ENCODE measurements around the gene NPR1. TPM values are rescaled to one million over a fixed set of nuclear protein-coding genes. Genes with fewer than 3 reads are reported as not detected.
A peak's percentile ranks its signal among the peaks of the same experiment; 100 is the strongest.

NPR1 gene
- total RNA-seq, result 187 TPM

- H3K27me3 ChIP-seq, result no peaks in the 10 kb centered on the region
- TF ChIP-seq, protein P1, sequence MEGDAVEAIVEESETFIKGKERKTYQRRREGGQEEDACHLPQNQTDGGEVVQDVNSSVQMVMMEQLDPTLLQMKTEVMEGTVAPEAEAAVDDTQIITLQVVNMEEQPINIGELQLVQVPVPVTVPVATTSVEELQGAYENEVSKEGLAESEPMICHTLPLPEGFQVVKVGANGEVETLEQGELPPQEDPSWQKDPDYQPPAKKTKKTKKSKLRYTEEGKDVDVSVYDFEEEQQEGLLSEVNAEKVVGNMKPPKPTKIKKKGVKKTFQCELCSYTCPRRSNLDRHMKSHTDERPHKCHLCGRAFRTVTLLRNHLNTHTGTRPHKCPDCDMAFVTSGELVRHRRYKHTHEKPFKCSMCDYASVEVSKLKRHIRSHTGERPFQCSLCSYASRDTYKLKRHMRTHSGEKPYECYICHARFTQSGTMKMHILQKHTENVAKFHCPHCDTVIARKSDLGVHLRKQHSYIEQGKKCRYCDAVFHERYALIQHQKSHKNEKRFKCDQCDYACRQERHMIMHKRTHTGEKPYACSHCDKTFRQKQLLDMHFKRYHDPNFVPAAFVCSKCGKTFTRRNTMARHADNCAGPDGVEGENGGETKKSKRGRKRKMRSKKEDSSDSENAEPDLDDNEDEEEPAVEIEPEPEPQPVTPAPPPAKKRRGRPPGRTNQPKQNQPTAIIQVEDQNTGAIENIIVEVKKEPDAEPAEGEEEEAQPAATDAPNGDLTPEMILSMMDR (IDR thresholded peaks at IDR 0.05), result no peak
- H3K27ac ChIP-seq, result peak within 1 kb of the TSS; percentile 88 to 96
- no peaks in the 10 kb centered on the region for H3K9me3 ChIP-seq
- peaks cover 20 to 24% of the 10 kb centered on the region in 2 donors for H3K36me3 ChIP-seq
- peak within 1 kb of the TSS; percentile 81 to 92 for H3K4me3 ChIP-seq
- H3K4me1 ChIP-seq, result peaks cover 5 to 12% of the 10 kb centered on the region in 2 donors
- DNase-seq (ENCODE audit: low spot score in 2 of 2), result peak in 1 of 2 donors; percentile 89
- intact Hi-C loops (cut with DNase I), result loop anchor here (1.0 to 5.0 kb wide), 2 partner anchors 71 to 309 kb away; partner anchors contain the start of gene RAB13
Measured at GRCh38 chr1:153678519-153679336, at the start of gene NPR1. Gene NPR1 (plus strand): TSS chr1:153678688. CDS start chr1:153679109, 421 bp downstream.

DNA sequence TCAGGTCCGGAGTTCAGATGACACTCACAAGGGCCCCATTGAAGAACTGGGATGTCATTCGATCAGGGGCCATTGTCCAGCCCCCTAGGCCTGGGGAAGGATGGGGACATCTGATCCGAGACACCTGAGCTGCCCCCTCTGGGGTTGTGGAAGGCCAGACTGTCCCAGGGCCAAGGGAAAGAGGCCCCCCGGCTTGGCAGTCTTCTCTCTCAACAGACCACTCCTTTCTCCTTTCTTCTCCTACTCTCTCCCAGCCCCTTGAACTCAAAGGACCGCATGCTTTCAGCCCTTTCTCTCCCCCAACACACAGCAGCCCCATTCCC, 49.2 kb upstream of the NPR1 start:
- H3K4me1 ChIP-seq, result peaks cover 3 to 34% of the 10 kb centered on the region in 2 donors
- DNase-seq (ENCODE audit: low spot score in 2 of 2), result no peak

DNA sequence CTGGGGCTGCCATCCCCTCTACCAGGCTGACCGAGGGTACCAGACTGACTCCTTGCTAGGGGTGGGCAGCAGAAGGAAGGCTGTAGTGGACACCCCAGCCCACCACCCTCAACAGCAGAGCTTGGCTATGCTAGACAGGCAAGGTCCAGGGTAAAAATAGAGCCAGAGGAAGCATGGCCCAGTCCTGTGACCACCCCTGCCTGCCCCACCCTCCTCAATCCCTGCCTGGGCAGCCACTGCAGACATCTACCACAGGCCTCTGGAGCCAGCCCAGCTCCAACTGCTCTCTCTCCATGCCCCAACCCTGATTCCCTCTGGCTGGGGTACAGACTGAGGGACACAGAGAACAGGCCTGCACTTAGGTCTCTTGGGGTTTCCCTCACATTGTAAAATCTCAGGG, 48.5 kb upstream of the NPR1 start:
- H3K27ac ChIP-seq, result peak overlapping the region; percentile 87 to 94
- H3K4me3 ChIP-seq, result no peak overlapping the region
- intact Hi-C loops (cut with DNase I), result loop anchor here (5.0 kb wide), 1 partner anchor 123 kb away; no protein-coding TSS in a partner anchor
- TF ChIP-seq, protein P1 (IDR thresholded peaks at IDR 0.05), result no peak
- no peak for DNase-seq (ENCODE audit: low spot score in 2 of 2)
- H3K36me3 ChIP-seq, result peaks cover 0 to 2% of the 10 kb centered on the region in 2 donors
- no peaks in the 10 kb centered on the region for H3K27me3 ChIP-seq
- no peaks in the 10 kb centered on the region for H3K9me3 ChIP-seq
- peaks cover 4 to 31% of the 10 kb centered on the region in 2 donors for H3K4me1 ChIP-seq

More for the DNA sequence above, 49.2 kb upstream of the NPR1 start:
- H3K9me3 ChIP-seq, result no peaks in the 10 kb centered on the region
- H3K36me3 ChIP-seq, result peaks cover 0 to 4% of the 10 kb centered on the region in 2 donors
- H3K4me3 ChIP-seq, result no peak overlapping the region
- TF ChIP-seq, protein P1 (IDR thresholded peaks at IDR 0.05), result no peak
- peak overlapping the region; percentile 87 to 94 for H3K27ac ChIP-seq
- intact Hi-C loops (cut with DNase I), result loop anchor here (5.0 kb wide), 1 partner anchor 122 kb away; no protein-coding TSS in a partner anchor
- H3K27me3 ChIP-seq, result no peaks in the 10 kb centered on the region

DNA sequence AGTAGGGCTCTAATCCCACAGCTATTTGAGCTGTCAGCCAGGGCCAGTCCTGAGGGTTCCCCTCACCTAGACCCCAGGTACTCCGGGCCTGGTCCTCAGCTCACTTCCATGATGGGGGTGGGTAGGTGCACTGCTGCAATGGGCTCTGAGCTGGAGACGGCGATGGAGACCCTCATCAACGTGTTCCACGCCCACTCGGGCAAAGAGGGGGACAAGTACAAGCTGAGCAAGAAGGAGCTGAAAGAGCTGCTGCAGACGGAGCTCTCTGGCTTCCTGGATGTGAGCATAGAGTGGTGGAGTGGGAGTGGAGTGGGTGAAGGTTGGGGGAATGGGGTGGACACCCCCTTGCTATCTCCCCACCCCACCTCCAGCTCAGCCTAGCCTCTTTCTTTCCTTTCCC, 48.1 kb upstream of the NPR1 start:
- no peak overlapping the region for H3K4me3 ChIP-seq
- peak overlapping the region; percentile 87 to 94 for H3K27ac ChIP-seq
- no peaks in the 10 kb centered on the region for H3K36me3 ChIP-seq
- H3K4me1 ChIP-seq, result peaks cover 8 to 32% of the 10 kb centered on the region in 2 donors
- no peak for DNase-seq (ENCODE audit: low spot score in 2 of 2)
- intact Hi-C loops (cut with DNase I), result no loop called here
- H3K9me3 ChIP-seq, result no peaks in the 10 kb centered on the region
- TF ChIP-seq, protein P1 (IDR thresholded peaks at IDR 0.05), result no peak
- H3K27me3 ChIP-seq, result no peaks in the 10 kb centered on the region

DNA sequence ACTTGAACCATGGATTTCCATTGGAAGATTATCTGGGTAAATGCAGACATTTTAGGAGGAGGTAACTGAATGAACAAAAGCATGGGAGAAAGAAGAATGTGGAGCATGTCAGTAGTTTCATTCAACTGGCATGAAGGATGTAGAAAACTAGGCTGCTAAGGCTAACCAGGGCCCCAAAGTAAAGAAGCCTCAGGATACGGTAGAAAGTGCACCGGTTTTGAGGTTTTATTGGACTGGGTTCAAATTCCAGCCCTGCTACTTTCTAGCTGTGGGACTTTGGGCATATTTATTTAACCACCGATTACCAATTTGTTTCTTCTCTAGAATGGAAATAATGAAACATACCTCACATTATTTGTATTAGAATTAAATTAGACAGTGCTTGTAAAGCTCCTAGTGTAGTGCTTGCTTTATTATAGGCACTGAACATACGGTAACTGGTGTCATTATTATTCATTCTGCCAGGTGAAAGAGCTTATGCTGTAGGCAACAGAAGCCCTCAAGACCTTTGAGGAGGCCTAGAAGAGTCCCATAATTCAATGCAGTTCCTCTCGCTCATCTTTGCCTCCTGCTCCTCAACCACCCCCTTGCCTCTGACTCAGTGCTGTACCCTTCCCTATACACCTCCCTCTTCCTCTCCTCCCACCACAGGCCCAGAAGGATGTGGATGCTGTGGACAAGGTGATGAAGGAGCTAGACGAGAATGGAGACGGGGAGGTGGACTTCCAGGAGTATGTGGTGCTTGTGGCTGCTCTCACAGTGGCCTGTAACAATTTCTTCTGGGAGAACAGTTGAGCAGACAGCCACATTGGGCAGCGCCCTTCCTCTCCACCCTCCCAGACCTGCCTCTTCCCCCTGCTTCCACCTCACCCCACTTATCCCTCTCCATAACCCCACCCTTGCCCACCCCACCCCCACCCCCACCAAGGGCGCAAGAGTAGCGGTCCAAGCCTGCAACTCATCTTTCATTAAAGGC, 47.2 kb upstream of the NPR1 start:
- DNase-seq (ENCODE audit: low spot score in 2 of 2), result no peak
- H3K4me3 ChIP-seq, result no peak overlapping the region
- TF ChIP-seq, protein P1 (IDR thresholded peaks at IDR 0.05), result no peak
- H3K36me3 ChIP-seq, result peaks cover 0 to under 1% of the 10 kb centered on the region in 2 donors
- H3K9me3 ChIP-seq, result no peaks in the 10 kb centered on the region
- intact Hi-C loops (cut with DNase I), result no loop called here
- no peaks in the 10 kb centered on the region for H3K27me3 ChIP-seq
- H3K27ac ChIP-seq, result peak overlapping the region; percentile 87 to 94
- peaks cover 7 to 33% of the 10 kb centered on the region in 2 donors for H3K4me1 ChIP-seq
